Measurements from ENCODE around the gene MAEL. TPM values are rescaled to one million over a fixed set of nuclear protein-coding genes. Genes with fewer than 3 reads are reported as not detected.
"Not testable (repeated sequence)": the region's sequence is repeated elsewhere in the genome, so short reads cannot be mapped to it uniquely, and the experiment has no call there.

MAEL gene
- polyA plus RNA-seq, 10 donors: 0.12 to 0.91 (median 0.39) TPM

DNA sequence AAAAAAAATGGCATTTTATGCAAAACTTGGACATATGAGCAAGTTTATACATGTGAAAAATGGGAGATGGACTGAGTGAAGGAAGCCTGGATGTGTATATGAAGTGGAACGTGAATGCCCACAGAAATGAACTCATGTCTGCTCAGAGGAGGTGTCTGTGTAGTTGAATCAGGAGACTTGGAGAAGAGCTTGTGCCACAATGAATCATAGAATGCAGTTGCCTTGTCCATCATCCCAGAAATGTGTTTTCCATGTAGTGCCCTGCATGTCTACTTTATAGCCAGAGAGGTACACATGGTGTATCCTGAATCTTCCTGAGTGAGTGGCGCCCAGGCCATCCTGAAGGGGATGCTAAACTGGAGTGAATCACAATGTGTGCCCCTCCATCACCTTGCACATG is 11.1 kb upstream of the MAEL start:
- DNase-seq: no peak

DNA sequence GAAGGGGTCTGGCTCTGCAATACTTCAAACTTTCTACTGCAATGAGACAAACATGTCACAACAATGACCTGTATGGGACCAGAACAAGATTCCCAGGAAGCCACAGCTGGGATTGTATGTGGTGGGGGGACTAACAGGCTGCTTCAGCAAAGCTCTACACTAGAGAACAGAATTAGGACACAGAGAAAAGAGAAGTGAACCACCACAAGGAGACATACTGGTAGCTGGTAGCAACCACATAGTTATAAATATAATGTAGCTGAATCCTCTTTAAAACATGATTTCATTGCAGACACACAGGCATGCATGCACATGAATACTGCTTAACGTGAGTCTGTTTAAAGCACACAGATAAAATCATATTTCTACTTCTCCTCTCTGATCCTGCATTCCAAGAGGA is 10.3 kb upstream of the MAEL start:
- no peak for DNase-seq

- no peak for DNase-seq
These were observed 8.7 kb upstream of the MAEL start for GRCh38 chr1:166980383-166980782.

GRCh38 chr1:166980818-166981217 is 8.3 kb upstream of the MAEL start:
- DNase-seq: no peak

GRCh38 chr1:166981589-166981988 is 7.5 kb upstream of the MAEL start:
- no peak for DNase-seq

GRCh38 chr1:166999075-166999474 is 10.0 kb downstream of the MAEL start:
- no peak for DNase-seq

- DNase-seq: no peak
These were observed 10.5 kb downstream of the MAEL start for GRCh38 chr1:166999500-167000055.

DNA sequence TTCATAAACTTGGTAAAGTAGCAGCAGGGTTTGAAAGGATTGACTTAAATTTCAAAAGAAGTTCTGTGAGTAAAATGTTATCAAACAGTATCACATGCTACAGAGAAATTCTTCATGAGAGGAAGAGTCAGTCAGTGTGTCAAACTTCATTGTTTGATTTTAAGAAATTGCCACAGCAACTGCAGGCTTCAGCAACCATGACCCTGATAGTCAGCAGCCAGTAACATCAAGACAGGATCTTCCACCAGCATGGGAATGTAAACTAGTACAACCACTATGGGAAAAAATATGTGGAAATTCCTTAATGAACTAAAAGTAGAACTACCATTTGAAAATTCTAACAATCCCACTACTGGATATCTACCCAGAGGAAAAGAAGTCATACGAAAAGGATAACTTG is 11.5 kb downstream of the MAEL start:
- no peak for DNase-seq

- DNase-seq: no peak
These were observed 13.3 kb downstream of the MAEL start for GRCh38 chr1:167002354-167002753.

DNA sequence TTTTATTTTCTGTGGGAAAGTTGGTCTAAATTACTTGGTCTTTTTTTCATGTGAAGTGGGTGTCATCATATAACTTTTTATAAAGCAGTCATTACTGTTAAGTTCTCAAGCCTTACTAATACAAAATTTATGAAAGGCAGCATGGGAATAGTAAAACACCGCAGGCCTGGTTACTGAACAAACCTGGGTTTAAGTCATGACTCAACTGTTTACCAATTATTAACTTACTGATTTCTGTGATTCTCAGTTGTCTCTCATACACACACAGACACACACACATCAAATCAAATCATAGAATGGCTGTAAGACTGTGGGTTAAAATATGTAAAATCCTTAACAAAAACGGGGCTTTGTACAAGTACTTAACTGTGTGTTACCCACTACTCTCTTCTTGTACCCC is 14.6 kb downstream of the MAEL start:
- no peak for DNase-seq

DNA sequence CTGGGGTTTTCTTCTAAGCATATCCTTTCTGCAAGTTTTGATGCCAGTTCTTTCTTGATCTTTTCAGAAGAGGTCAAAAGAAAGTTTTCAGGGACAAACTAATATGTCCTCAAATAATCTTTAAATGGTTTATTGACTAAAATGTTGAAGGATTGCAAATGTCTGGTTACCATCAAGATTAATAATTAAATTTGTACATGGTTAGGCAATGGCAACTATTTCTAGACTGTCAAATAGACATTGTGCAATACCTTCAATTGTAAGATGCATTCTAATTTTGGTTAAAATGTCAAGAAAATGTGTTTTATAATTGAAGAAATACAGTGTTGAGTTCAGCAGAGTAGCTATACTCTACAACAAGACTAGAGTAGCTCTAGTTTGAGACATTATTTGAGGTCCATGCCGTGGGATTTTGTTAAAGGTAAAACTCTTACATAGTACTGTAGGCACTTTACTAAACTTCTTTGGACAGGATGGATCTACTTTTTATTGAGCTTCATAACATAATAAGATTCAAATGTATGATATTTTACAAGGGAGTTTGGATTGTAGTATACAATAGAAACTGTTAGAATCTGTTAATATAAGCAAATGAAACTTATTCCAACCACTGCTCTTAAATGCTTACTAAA is 22.6 kb downstream of the MAEL start:
- DNase-seq: no peak

- no peak for DNase-seq
These were observed 23.5 kb downstream of the MAEL start for GRCh38 chr1:167012570-167012969.

- DNase-seq: no peak
These were observed 24.2 kb downstream of the MAEL start for GRCh38 chr1:167013108-167013929.

- no peak for DNase-seq
These were observed 27.1 kb downstream of the MAEL start for GRCh38 chr1:167016100-167016750.

GRCh38 chr1:167022384-167022783 is 33.3 kb downstream of the MAEL start:
- no peak for DNase-seq

DNA sequence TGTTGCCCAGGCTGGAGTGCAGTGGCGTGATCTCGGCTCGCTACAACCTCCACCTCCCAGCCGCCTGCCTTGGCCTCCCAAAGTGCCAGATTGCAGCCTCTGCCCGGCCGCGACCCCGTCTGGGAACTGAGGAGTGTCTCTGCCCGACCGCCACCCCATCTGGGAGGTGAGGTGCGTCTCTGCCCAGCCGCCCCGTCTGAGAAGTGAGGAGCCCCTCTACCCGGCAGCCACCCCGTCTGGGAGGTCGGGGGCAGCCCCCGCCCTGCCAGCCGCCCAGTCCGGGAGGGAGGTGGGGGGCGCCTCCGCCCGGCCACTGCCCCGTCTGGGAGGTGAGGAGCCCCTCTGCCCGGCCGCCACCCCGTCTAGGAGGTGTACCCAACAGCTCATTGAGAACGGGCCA is 40.5 kb downstream of the MAEL start:
- not testable (repeated sequence) for DNase-seq

DNA sequence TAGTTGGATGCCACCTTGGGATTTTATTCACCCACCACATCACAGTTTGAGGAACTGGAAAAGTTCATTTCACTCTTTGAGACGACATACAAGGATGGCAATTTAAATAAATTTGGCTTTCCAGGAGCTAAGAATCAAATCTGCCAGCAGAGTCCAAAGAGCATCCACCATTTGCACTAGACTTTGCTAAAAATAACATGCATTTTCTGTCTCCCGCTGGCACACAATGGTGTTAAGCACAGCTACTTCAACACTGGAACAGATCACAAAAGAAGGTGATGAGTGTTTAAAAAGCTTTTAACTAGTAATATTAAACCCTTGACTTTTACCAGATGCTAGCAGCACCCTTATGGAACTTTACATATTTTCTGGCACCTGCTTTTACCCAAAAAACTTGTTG is 44.6 kb downstream of the MAEL start:
- no peak for DNase-seq

GRCh38 chr1:167043752-167044488 is 54.8 kb downstream of the MAEL start:
- DNase-seq: peak in 2 of 3 donors; percentile 39 to 50

DNA sequence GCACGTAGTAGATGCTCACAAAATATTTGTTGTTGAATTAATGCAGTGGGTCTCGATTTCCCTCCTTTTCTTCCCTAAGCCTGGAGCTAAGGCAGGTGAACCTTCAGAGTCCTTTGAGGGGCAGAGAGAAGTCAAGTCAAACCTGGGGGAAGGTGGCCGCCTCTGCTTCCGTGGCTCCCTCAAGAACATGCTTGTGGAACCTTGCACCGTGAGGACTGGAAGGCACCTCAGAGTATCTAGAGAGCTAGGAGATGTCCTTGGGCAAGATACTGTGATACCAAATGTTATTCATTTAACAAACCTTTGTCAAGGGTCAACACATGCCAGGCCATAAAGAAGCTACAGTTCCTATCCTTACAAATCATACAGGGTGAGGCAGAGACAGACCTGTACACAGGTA is 62.8 kb downstream of the MAEL start:
- DNase-seq: no peak

GRCh38 chr1:167052389-167052788 is 63.3 kb downstream of the MAEL start:
- no peak for DNase-seq

- DNase-seq: no peak
These were observed 65.5 kb downstream of the MAEL start for GRCh38 chr1:167054531-167054930.
